Stimulated activated naive B cell treated with anti-CD40 and anti-IgM and Interleukin-4, amounts not matched to agents 10 μg/mL and 1 μg/mL and 100 μg/mL, for 72 hours (primary cell): ENCODE measurements around the gene SEMA5B.

Experiments used
- ATAC-seq, 2 donors: fragments of 150-1000 bp; cut with Tn5 transposase; replicated peaks; 2 replicates each; pipeline ENCODE4 v1.10.0; 2021; ENCODE audit warnings: moderate library complexity in 1 of 2
- DNase-seq: peaks from one replicate; pipeline ENCODE4 v3.0.0; 2021
- H3K27ac Mint-ChIP-seq: one replicate; pipeline ENCODE4 v1.8.0; 2022; ENCODE audit warnings: mild to moderate bottlenecking, mixed read lengths
- H3K27me3 Mint-ChIP-seq, 2 donors: one replicate each; pipeline ENCODE4 v1.8.0; 2022; ENCODE audit warnings: mixed read lengths in 2 of 2
- H3K36me3 Mint-ChIP-seq, 2 donors: one replicate each; pipeline ENCODE4 v1.8.0; 2022; ENCODE audit warnings: mixed read lengths in 2 of 2, mild to moderate bottlenecking in 1 of 2
- H3K4me1 Mint-ChIP-seq, 2 donors: one replicate each; pipeline ENCODE4 v1.8.0; 2022; ENCODE audit warnings: mixed read lengths in 2 of 2, mild to moderate bottlenecking in 1 of 2
- H3K4me3 Mint-ChIP-seq, 2 donors: one replicate each; pipeline ENCODE4 v1.8.0; 2022; ENCODE audit warnings: mild to moderate bottlenecking in 2 of 2, mixed read lengths in 2 of 2, moderate library complexity in 1 of 2
- H3K9me3 Mint-ChIP-seq, 2 donors: one replicate each; pipeline ENCODE4 v1.8.0; 2022; ENCODE audit warnings: mixed read lengths in 2 of 2, mild to moderate bottlenecking in 1 of 2

SEMA5B gene

GRCh38 chr3:123021996-123022510 is 5.5 kb downstream of the SEMA5B start:
- Mint-ChIP-seq H3K4me3 (no peak overlapping the region), H3K27me3 (peaks cover 60 to 62% of the 10 kb centered on the region in 2 donors), H3K4me1 (peaks cover 11 to 14% of the 10 kb centered on the region in 2 donors), H3K27ac (no peak overlapping the region), H3K9me3 (no peaks in the 10 kb centered on the region), H3K36me3 (no peaks in the 10 kb centered on the region)
- ATAC-seq (peak in 1 of 2 donors; percentile 49), DNase-seq (no peak)

- Mint-ChIP-seq H3K4me3 (no peak overlapping the region), H3K9me3 (no peaks in the 10 kb centered on the region), H3K27ac (no peak overlapping the region), H3K36me3 (no peaks in the 10 kb centered on the region), H3K27me3 (peaks cover 53 to 55% of the 10 kb centered on the region in 2 donors), H3K4me1 (peaks cover 6 to 8% of the 10 kb centered on the region in 2 donors)
- ATAC-seq (no peak), DNase-seq (no peak)
These were observed 6.2 kb downstream of the SEMA5B start for GRCh38 chr3:123021388-123021787.

- Mint-ChIP-seq H3K4me1 (peaks cover under 1 to 2% of the 10 kb centered on the region in 2 donors), H3K9me3 (no peaks in the 10 kb centered on the region), H3K27ac (no peak overlapping the region), H3K27me3 (peaks cover 46 to 51% of the 10 kb centered on the region in 2 donors), H3K4me3 (no peak overlapping the region), H3K36me3 (no peaks in the 10 kb centered on the region)
- DNase-seq (no peak), ATAC-seq (no peak)
These were observed 6.9 kb downstream of the SEMA5B start for GRCh38 chr3:123020709-123021108.

GRCh38 chr3:123019591-123019990 is 8.0 kb downstream of the SEMA5B start:
- H3K4me3 Mint-ChIP-seq, result no peak overlapping the region

GRCh38 chr3:123019161-123019560 is 8.4 kb downstream of the SEMA5B start:
- H3K4me3 Mint-ChIP-seq, result no peak overlapping the region

More at GRCh38 chr3:123019591-123019990, 8.0 kb downstream of the SEMA5B start:
- Mint-ChIP-seq H3K36me3 (no peaks in the 10 kb centered on the region), H3K9me3 (no peaks in the 10 kb centered on the region), H3K27ac (no peak overlapping the region), H3K27me3 (peaks cover 37 to 43% of the 10 kb centered on the region in 2 donors), H3K4me1 (no peaks in the 10 kb centered on the region)
- DNase-seq, result no peak
- ATAC-seq, result no peak

GRCh38 chr3:123018683-123019082 is 8.9 kb downstream of the SEMA5B start:
- no peak for ATAC-seq
- Mint-ChIP-seq H3K4me1 (no peaks in the 10 kb centered on the region), H3K27ac (no peak overlapping the region), H3K36me3 (no peaks in the 10 kb centered on the region), H3K9me3 (no peaks in the 10 kb centered on the region), H3K27me3 (peaks cover 34 to 40% of the 10 kb centered on the region in 2 donors), H3K4me3 (no peak overlapping the region)
- no peak for DNase-seq

More at GRCh38 chr3:123019161-123019560, 8.4 kb downstream of the SEMA5B start:
- Mint-ChIP-seq H3K27ac (no peak overlapping the region), H3K27me3 (peaks cover 35 to 43% of the 10 kb centered on the region in 2 donors), H3K9me3 (no peaks in the 10 kb centered on the region), H3K36me3 (no peaks in the 10 kb centered on the region), H3K4me1 (no peaks in the 10 kb centered on the region)
- ATAC-seq (no peak), DNase-seq (no peak)

- Mint-ChIP-seq H3K9me3 (no peaks in the 10 kb centered on the region), H3K27ac (no peak overlapping the region), H3K27me3 (peaks cover 32 to 40% of the 10 kb centered on the region in 2 donors), H3K36me3 (no peaks in the 10 kb centered on the region), H3K4me1 (peaks cover 0 to 1% of the 10 kb centered on the region in 2 donors), H3K4me3 (no peak overlapping the region)
- DNase-seq (no peak), ATAC-seq (peak in 1 of 2 donors; percentile 46)
These were observed 12.0 kb downstream of the SEMA5B start for GRCh38 chr3:123015596-123015995.

GRCh38 chr3:123013876-123014275 is 13.7 kb downstream of the SEMA5B start:
- Mint-ChIP-seq H3K36me3 (no peaks in the 10 kb centered on the region), H3K27ac (no peak overlapping the region), H3K4me1 (peaks cover 0 to 1% of the 10 kb centered on the region in 2 donors), H3K27me3 (peaks cover 35 to 46% of the 10 kb centered on the region in 2 donors), H3K4me3 (no peak overlapping the region), H3K9me3 (no peaks in the 10 kb centered on the region)
- ATAC-seq, result no peak
- DNase-seq, result no peak

- ATAC-seq, result no peak
- no peak for DNase-seq
- Mint-ChIP-seq H3K27me3 (peaks cover 34 to 47% of the 10 kb centered on the region in 2 donors), H3K36me3 (no peaks in the 10 kb centered on the region), H3K27ac (no peak overlapping the region), H3K4me3 (no peak overlapping the region), H3K9me3 (no peaks in the 10 kb centered on the region), H3K4me1 (peaks cover 0 to 5% of the 10 kb centered on the region in 2 donors)
These were observed 14.9 kb downstream of the SEMA5B start for GRCh38 chr3:123012652-123013051.

- ATAC-seq (no peak), DNase-seq (no peak)
- Mint-ChIP-seq H3K4me1 (peaks cover 8 to 9% of the 10 kb centered on the region in 2 donors), H3K9me3 (no peaks in the 10 kb centered on the region), H3K27me3 (peaks cover 37 to 53% of the 10 kb centered on the region in 2 donors), H3K4me3 (no peak overlapping the region), H3K27ac (no peak overlapping the region), H3K36me3 (no peaks in the 10 kb centered on the region)
These were observed 16.1 kb downstream of the SEMA5B start for GRCh38 chr3:123011447-123011846.

GRCh38 chr3:123008840-123009239 is 18.7 kb downstream of the SEMA5B start:
- ATAC-seq (no peak), DNase-seq (no peak)
- H3K27ac Mint-ChIP-seq, result no peak overlapping the region
- H3K4me3 Mint-ChIP-seq, result no peak overlapping the region
- H3K27me3 Mint-ChIP-seq, result peaks cover 48 to 65% of the 10 kb centered on the region in 2 donors
- H3K9me3 Mint-ChIP-seq, result no peaks in the 10 kb centered on the region
- peaks cover 8 to 16% of the 10 kb centered on the region in 2 donors for H3K4me1 Mint-ChIP-seq
- H3K36me3 Mint-ChIP-seq, result no peaks in the 10 kb centered on the region

- no peak overlapping the region for H3K4me3 Mint-ChIP-seq
- peak; percentile 25 to 57 for ATAC-seq
- no peaks in the 10 kb centered on the region for H3K36me3 Mint-ChIP-seq
- H3K27me3 Mint-ChIP-seq, result peaks cover 42 to 59% of the 10 kb centered on the region in 2 donors
- H3K27ac Mint-ChIP-seq, result no peak overlapping the region
- no peaks in the 10 kb centered on the region for H3K9me3 Mint-ChIP-seq
- H3K4me1 Mint-ChIP-seq, result peaks cover 10 to 21% of the 10 kb centered on the region in 2 donors
- no peak for DNase-seq
These were observed 21.0 kb downstream of the SEMA5B start for GRCh38 chr3:123006609-123007008.

GRCh38 chr3:123005291-123005690 is 22.3 kb downstream of the SEMA5B start:
- DNase-seq (no peak), ATAC-seq (no peak)
- no peaks in the 10 kb centered on the region for H3K9me3 Mint-ChIP-seq
- no peaks in the 10 kb centered on the region for H3K36me3 Mint-ChIP-seq
- H3K4me1 Mint-ChIP-seq, result peaks cover 10 to 21% of the 10 kb centered on the region in 2 donors
- no peak overlapping the region for H3K27ac Mint-ChIP-seq
- H3K4me3 Mint-ChIP-seq, result no peak overlapping the region
- peaks cover 41 to 57% of the 10 kb centered on the region in 2 donors for H3K27me3 Mint-ChIP-seq

- peaks cover 37 to 57% of the 10 kb centered on the region in 2 donors for H3K27me3 Mint-ChIP-seq
- H3K9me3 Mint-ChIP-seq, result no peaks in the 10 kb centered on the region
- H3K4me3 Mint-ChIP-seq, result no peak overlapping the region
- no peak for DNase-seq
- no peak overlapping the region for H3K27ac Mint-ChIP-seq
- H3K36me3 Mint-ChIP-seq, result no peaks in the 10 kb centered on the region
- ATAC-seq, result no peak
- H3K4me1 Mint-ChIP-seq, result peaks cover 10 to 21% of the 10 kb centered on the region in 2 donors
These were observed 23.2 kb downstream of the SEMA5B start for GRCh38 chr3:123004201-123004918.
